Measurements from ENCODE around the gene DRC1.

GRCh38 chr2:26438926-26439325, 37.2 kb downstream of the DRC1 start:
- TF ChIP-seq, protein P1, sequence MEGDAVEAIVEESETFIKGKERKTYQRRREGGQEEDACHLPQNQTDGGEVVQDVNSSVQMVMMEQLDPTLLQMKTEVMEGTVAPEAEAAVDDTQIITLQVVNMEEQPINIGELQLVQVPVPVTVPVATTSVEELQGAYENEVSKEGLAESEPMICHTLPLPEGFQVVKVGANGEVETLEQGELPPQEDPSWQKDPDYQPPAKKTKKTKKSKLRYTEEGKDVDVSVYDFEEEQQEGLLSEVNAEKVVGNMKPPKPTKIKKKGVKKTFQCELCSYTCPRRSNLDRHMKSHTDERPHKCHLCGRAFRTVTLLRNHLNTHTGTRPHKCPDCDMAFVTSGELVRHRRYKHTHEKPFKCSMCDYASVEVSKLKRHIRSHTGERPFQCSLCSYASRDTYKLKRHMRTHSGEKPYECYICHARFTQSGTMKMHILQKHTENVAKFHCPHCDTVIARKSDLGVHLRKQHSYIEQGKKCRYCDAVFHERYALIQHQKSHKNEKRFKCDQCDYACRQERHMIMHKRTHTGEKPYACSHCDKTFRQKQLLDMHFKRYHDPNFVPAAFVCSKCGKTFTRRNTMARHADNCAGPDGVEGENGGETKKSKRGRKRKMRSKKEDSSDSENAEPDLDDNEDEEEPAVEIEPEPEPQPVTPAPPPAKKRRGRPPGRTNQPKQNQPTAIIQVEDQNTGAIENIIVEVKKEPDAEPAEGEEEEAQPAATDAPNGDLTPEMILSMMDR (IDR thresholded peaks at IDR 0.05; ENCODE audit: low read depth, low read length, poor library complexity, severe bottlenecking): no peak
- no peak for TF ChIP-seq EZH2phosphoT487 (IDR thresholded peaks at IDR 0.05; ENCODE audit: borderline replicate concordance, low read length)

Measured in DOHH2 (cell line).